ENCODE measurements around the gene PLXNA2.

DNA sequence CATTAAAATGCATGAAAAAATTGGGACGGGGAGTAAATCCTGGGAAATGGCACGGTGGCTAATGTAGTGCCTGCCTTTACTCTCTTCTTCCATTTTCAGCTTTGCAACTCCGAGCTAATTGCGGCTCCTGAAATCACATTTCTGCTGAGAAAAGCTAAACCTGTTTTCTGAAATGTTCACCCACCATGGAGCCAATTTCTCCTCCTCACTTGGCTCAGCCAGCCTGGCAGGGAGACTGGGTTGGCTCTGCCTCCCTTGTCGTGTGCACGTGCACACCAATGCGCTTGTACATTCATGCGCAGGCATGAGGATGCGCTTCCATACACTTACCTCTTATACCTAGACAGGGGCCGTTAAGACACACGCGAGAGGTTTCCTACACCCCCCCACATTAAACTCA, 165.4 kb downstream of the PLXNA2 start:
- TF ChIP-seq SMC3 (IDR thresholded peaks at IDR 0.05) (no peak), SREBF2 (IDR thresholded peaks at IDR 0.05) (no peak), RARB (CRISPR knock-in tag; IDR thresholded peaks at IDR 0.05) (no peak), POLR2A (IDR thresholded peaks at IDR 0.05; ENCODE audit: low read length) (no peak), JUN (IDR thresholded peaks at IDR 0.05) (no peak), CEBPB (IDR thresholded peaks at IDR 0.05) (no peak)
- TF ChIP-seq, protein P1, sequence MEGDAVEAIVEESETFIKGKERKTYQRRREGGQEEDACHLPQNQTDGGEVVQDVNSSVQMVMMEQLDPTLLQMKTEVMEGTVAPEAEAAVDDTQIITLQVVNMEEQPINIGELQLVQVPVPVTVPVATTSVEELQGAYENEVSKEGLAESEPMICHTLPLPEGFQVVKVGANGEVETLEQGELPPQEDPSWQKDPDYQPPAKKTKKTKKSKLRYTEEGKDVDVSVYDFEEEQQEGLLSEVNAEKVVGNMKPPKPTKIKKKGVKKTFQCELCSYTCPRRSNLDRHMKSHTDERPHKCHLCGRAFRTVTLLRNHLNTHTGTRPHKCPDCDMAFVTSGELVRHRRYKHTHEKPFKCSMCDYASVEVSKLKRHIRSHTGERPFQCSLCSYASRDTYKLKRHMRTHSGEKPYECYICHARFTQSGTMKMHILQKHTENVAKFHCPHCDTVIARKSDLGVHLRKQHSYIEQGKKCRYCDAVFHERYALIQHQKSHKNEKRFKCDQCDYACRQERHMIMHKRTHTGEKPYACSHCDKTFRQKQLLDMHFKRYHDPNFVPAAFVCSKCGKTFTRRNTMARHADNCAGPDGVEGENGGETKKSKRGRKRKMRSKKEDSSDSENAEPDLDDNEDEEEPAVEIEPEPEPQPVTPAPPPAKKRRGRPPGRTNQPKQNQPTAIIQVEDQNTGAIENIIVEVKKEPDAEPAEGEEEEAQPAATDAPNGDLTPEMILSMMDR (IDR thresholded peaks at IDR 0.05), result no peak
- TF ChIP-seq, protein P2, sequence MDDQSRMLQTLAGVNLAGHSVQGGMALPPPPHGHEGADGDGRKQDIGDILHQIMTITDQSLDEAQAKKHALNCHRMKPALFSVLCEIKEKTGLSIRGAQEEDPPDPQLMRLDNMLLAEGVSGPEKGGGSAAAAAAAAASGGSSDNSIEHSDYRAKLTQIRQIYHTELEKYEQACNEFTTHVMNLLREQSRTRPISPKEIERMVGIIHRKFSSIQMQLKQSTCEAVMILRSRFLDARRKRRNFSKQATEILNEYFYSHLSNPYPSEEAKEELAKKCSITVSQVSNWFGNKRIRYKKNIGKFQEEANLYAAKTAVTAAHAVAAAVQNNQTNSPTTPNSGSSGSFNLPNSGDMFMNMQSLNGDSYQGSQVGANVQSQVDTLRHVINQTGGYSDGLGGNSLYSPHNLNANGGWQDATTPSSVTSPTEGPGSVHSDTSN (IDR thresholded peaks at IDR 0.05), result no peak
- TF ChIP-seq, protein P3, sequence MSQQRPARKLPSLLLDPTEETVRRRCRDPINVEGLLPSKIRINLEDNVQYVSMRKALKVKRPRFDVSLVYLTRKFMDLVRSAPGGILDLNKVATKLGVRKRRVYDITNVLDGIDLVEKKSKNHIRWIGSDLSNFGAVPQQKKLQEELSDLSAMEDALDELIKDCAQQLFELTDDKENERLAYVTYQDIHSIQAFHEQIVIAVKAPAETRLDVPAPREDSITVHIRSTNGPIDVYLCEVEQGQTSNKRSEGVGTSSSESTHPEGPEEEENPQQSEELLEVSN (IDR thresholded peaks at IDR 0.05; ENCODE audit: borderline replicate concordance, low read depth), result no peak
